HepG2 (cell line): Measurements from ENCODE around the gene LSM12. TPM values are rescaled to one million over a fixed set of nuclear protein-coding genes. Genes with fewer than 3 reads are reported as not detected.

ENCODE experiments used
- CCAR2 ChIP-seq: fragments of 200-400 bp; formaldehyde crosslinking; optimal IDR thresholded peaks from 2 replicates; pipeline ENCODE3; 2018; ENCODE audit warnings: low read depth, mild to moderate bottlenecking, low read length, moderate library complexity
- FLYWCH1 ChIP-seq: sonication (generic); formaldehyde crosslinking; IDR thresholded peaks from 2 replicates; pipeline ENCODE4 v1.8.1; 2023; ENCODE audit warnings: mild to moderate bottlenecking, missing genetic modification reagents
- GATAD1 ChIP-seq: IDR thresholded peaks from 2 replicates; pipeline ENCODE4 v1.6.1; 2016; ENCODE audit warnings: missing genetic modification reagents, missing compliant biosample characterization
- HDAC2 ChIP-seq: sonication (generic); formaldehyde crosslinking; IDR thresholded peaks from 2 replicates; pipeline ENCODE4 v1.4.0; 2020; ENCODE audit warnings: missing genetic modification reagents
- IRF2 ChIP-seq: IDR thresholded peaks from 2 replicates; pipeline ENCODE4 v1.6.1; 2018; ENCODE audit warnings: missing genetic modification reagents, missing compliant biosample characterization
- KDM4B ChIP-seq: sonication (generic); formaldehyde crosslinking; IDR thresholded peaks from 2 replicates; pipeline ENCODE4 v1.4.0; 2020; ENCODE audit warnings: missing genetic modification reagents
- MED1 ChIP-seq: sonication (generic); formaldehyde crosslinking; IDR thresholded peaks from 2 replicates; pipeline ENCODE4 v1.4.0; 2020; ENCODE audit warnings: missing genetic modification reagents
- NR2F6 ChIP-seq, 2 experiments: IDR thresholded peaks; 2 replicates each; pipeline ENCODE4 v1.6.1; 2016; ENCODE audit warnings: antibody characterized with exemption in 1 of 2, mild to moderate bottlenecking in 1 of 2
- PHF21A ChIP-seq: sonication (generic); formaldehyde crosslinking; IDR thresholded peaks from 2 replicates; pipeline ENCODE4 v1.5.0; 2020; ENCODE audit warnings: mild to moderate bottlenecking, missing genetic modification reagents
- RAD21 ChIP-seq: fragments of 450-650 bp; formaldehyde crosslinking; IDR thresholded peaks from 2 replicates; pipeline ENCODE4 v1.5.0; 2020; ENCODE audit warnings: mild to moderate bottlenecking
- SMARCC2 ChIP-seq: fragments of 450-650 bp; IDR thresholded peaks from 2 replicates; pipeline ENCODE4 v1.6.1; 2017; ENCODE audit warnings: antibody characterized with exemption, mild to moderate bottlenecking
- TBX2 ChIP-seq: sonication (generic); formaldehyde crosslinking; IDR thresholded peaks from 2 replicates; pipeline ENCODE4 v1.5.0; 2020; ENCODE audit warnings: missing genetic modification reagents, mild to moderate bottlenecking, borderline replicate concordance
- ZFY ChIP-seq: sonication (generic); formaldehyde crosslinking; IDR thresholded peaks from 2 replicates; pipeline ENCODE4 v1.4.0; 2020; ENCODE audit warnings: missing genetic modification reagents
- ZKSCAN5 ChIP-seq: sonication (generic); formaldehyde crosslinking; IDR thresholded peaks from 2 replicates; pipeline ENCODE4 v1.5.1; 2020; ENCODE audit warnings: mild to moderate bottlenecking, missing genetic modification reagents
- ZMYM4 ChIP-seq: sonication (generic); formaldehyde crosslinking; IDR thresholded peaks from 2 replicates; pipeline ENCODE4 v1.8.1; 2023; ENCODE audit warnings: mild to moderate bottlenecking, missing genetic modification reagents
- ZSCAN25 ChIP-seq: sonication (generic); formaldehyde crosslinking; IDR thresholded peaks from 2 replicates; pipeline ENCODE4 v1.8.0; 2022; ENCODE audit warnings: mild to moderate bottlenecking, missing genetic modification reagents
- ZSCAN9 ChIP-seq: IDR thresholded peaks from 2 replicates; pipeline ENCODE4 v1.6.1; 2016; ENCODE audit warnings: borderline replicate concordance
- polyA plus RNA-seq, 8 experiments: library from polyadenylated mRNA; depleted of rRNA in 3 of 8; stranded (reverse) in 7 of 8; unstranded in 1 of 8; fragments of >200 nt; fragmentation: Illumina TruSeq in 4 of 8; extraction: Trizol in 4 of 8; gene quantifications; 2 replicates each; pipeline versions ENCODE4 v1.2.1 to v1.2.3, GENCODE V29; 2011 to 2016; ENCODE audit warnings: low read depth in 4 of 8, missing spikeins in 1 of 8, mixed read lengths in 1 of 8; ENCODE audit not compliant: insufficient read depth in 1 of 8
- total RNA-seq, 5 experiments: library from RNA; depleted of rRNA; stranded (reverse); fragments of >200 nt; fragmentation: Illumina TruSeq; extraction: Trizol; gene quantifications; 2 replicates each; pipeline ENCODE4 v1.2.3, GENCODE V29; 2016; ENCODE audit warnings: low read depth in 1 of 5
- TF ChIP-seq, protein P1 (sequence below): sonication (generic); formaldehyde crosslinking; IDR thresholded peaks from 2 replicates; pipeline ENCODE4 v1.4.0; 2020; ENCODE audit warnings: missing genetic modification reagents
- TF ChIP-seq, protein P2 (sequence below): sonication (generic); formaldehyde crosslinking; conservative IDR thresholded peaks from 2 replicates; pipeline ENCODE4 v1.8.0; 2022; ENCODE audit warnings: mild to moderate bottlenecking, moderate library complexity, missing genetic modification reagents
- TF ChIP-seq, protein P3 (sequence below): IDR thresholded peaks from 2 replicates; pipeline ENCODE4 v1.4.0; 2020; ENCODE audit warnings: mild to moderate bottlenecking, missing genetic modification reagents
- TF ChIP-seq, protein P4 (sequence below): sonication (generic); formaldehyde crosslinking; IDR thresholded peaks from 2 replicates; pipeline ENCODE4 v1.4.0; 2020; ENCODE audit warnings: missing genetic modification reagents, borderline replicate concordance

LSM12 gene
- total and polyA plus RNA-seq, 2 of the 13 experiments (the other 11 are each of a cell fraction or from before 2014, with no cell fraction given): 52.8 to 55.7 TPM

DNA sequence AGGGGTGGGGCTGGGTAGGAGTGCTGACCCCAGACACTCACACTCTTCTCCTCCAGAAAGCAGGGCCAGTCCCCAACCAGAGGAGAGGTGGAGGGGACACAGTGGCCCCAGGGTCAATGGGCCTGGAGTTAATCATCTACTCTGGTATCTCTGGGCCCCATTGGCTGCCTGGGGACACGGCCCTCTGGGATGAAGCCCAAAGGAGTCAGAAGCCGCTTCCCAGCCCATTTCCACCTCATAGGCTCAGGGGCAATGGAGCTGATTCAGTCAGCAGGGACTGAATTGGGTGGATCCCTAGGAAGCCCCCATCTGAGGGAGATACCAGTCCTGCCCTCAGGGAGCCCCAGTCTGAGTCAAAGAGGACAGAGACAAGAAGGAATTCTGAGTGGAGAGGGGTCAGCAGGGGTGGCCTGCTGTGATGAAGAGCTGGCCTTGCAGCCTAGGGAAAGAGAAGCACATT lies 65.0 kb downstream of the LSM12 start (continued):
- TF ChIP-seq, protein P1, sequence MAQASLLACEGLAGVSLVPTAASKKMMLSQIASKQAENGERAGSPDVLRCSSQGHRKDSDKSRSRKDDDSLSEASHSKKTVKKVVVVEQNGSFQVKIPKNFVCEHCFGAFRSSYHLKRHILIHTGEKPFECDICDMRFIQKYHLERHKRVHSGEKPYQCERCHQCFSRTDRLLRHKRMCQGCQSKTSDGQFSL: no peak
- TF ChIP-seq RAD21 (CRISPR knock-in tag) (0 out of 2 replicates have a peak, but pooled peaks have one; percentile 7), GATAD1 (CRISPR knock-in tag) (0 out of 2 replicates have a peak, but pooled peaks have one; percentile 29), SMARCC2 (no peak), TBX2 (CRISPR knock-in tag) (peak; percentile 16; the same call in 1 of the 2 replicates), ZMYM4 (CRISPR knock-in tag) (peak; percentile 42; the same call in 1 of the 2 replicates), ZSCAN9 (CRISPR knock-in tag) (peak; percentile 70), KDM4B (CRISPR knock-in tag) (peak; percentile 23; the same call in 1 of the 2 replicates), NR2F6 (IDR thresholded peaks at IDR 0.05) (peak; percentile 69; the same call in 1 of the 2 replicates), NR2F6 (CRISPR knock-in tag; IDR thresholded peaks at IDR 0.05) (peak; percentile 88), ZSCAN25 (peak; percentile 80; the same call in 1 of the 2 replicates), HDAC2 (peak; percentile 32; the same call in 1 of the 2 replicates), FLYWCH1 (CRISPR knock-in tag) (no peak), PHF21A (CRISPR knock-in tag) (peak; percentile 87), IRF2 (CRISPR knock-in tag) (peak; percentile 77; the same call in 1 of the 2 replicates), ZKSCAN5 (CRISPR knock-in tag) (no peak), ZFY (CRISPR knock-in tag) (peak; percentile 61), MED1 (CRISPR knock-in tag) (peak; percentile 78), CCAR2 (no peak)
- TF ChIP-seq, protein P2, sequence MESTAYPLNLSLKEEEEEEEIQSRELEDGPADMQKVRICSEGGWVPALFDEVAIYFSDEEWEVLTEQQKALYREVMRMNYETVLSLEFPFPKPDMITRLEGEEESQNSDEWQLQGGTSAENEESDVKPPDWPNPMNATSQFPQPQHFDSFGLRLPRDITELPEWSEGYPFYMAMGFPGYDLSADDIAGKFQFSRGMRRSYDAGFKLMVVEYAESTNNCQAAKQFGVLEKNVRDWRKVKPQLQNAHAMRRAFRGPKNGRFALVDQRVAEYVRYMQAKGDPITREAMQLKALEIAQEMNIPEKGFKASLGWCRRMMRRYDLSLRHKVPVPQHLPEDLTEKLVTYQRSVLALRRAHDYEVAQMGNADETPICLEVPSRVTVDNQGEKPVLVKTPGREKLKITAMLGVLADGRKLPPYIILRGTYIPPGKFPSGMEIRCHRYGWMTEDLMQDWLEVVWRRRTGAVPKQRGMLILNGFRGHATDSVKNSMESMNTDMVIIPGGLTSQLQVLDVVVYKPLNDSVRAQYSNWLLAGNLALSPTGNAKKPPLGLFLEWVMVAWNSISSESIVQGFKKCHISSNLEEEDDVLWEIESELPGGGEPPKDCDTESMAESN: peak; percentile 95; the same call in 1 of the 2 replicates
- TF ChIP-seq, protein P3, sequence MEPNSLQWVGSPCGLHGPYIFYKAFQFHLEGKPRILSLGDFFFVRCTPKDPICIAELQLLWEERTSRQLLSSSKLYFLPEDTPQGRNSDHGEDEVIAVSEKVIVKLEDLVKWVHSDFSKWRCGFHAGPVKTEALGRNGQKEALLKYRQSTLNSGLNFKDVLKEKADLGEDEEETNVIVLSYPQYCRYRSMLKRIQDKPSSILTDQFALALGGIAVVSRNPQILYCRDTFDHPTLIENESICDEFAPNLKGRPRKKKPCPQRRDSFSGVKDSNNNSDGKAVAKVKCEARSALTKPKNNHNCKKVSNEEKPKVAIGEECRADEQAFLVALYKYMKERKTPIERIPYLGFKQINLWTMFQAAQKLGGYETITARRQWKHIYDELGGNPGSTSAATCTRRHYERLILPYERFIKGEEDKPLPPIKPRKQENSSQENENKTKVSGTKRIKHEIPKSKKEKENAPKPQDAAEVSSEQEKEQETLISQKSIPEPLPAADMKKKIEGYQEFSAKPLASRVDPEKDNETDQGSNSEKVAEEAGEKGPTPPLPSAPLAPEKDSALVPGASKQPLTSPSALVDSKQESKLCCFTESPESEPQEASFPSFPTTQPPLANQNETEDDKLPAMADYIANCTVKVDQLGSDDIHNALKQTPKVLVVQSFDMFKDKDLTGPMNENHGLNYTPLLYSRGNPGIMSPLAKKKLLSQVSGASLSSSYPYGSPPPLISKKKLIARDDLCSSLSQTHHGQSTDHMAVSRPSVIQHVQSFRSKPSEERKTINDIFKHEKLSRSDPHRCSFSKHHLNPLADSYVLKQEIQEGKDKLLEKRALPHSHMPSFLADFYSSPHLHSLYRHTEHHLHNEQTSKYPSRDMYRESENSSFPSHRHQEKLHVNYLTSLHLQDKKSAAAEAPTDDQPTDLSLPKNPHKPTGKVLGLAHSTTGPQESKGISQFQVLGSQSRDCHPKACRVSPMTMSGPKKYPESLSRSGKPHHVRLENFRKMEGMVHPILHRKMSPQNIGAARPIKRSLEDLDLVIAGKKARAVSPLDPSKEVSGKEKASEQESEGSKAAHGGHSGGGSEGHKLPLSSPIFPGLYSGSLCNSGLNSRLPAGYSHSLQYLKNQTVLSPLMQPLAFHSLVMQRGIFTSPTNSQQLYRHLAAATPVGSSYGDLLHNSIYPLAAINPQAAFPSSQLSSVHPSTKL (CRISPR knock-in tag): peak; percentile 65; the same call in 1 of the 2 replicates
- TF ChIP-seq, protein P4, sequence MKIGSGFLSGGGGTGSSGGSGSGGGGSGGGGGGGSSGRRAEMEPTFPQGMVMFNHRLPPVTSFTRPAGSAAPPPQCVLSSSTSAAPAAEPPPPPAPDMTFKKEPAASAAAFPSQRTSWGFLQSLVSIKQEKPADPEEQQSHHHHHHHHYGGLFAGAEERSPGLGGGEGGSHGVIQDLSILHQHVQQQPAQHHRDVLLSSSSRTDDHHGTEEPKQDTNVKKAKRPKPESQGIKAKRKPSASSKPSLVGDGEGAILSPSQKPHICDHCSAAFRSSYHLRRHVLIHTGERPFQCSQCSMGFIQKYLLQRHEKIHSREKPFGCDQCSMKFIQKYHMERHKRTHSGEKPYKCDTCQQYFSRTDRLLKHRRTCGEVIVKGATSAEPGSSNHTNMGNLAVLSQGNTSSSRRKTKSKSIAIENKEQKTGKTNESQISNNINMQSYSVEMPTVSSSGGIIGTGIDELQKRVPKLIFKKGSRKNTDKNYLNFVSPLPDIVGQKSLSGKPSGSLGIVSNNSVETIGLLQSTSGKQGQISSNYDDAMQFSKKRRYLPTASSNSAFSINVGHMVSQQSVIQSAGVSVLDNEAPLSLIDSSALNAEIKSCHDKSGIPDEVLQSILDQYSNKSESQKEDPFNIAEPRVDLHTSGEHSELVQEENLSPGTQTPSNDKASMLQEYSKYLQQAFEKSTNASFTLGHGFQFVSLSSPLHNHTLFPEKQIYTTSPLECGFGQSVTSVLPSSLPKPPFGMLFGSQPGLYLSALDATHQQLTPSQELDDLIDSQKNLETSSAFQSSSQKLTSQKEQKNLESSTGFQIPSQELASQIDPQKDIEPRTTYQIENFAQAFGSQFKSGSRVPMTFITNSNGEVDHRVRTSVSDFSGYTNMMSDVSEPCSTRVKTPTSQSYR (CRISPR knock-in tag): peak; percentile 22; the same call in 1 of the 2 replicates
